Trophoblast cell (in vitro differentiated cells and primary cell): Measurements from ENCODE around the gene CYP27C1.

Source experiments
- DNase-seq, 2 donors: peaks; one replicate each; pipeline ENCODE4 v3.0.0-alpha.2; 2016
- H2AFZ ChIP-seq: 2 replicates; pipeline ENCODE4 v1.6.1; 2013; ENCODE audit warnings: low read length, moderate library complexity, mild to moderate bottlenecking; ENCODE audit not compliant: insufficient read depth, poor library complexity
- H2AK5ac ChIP-seq: 2 replicates; pipeline ENCODE4 v1.6.1; 2013; ENCODE audit warnings: mild to moderate bottlenecking, low read length
- H2BK120ac ChIP-seq: 2 replicates; pipeline ENCODE4 v1.6.1; 2013; ENCODE audit warnings: low read length, mild to moderate bottlenecking, moderate library complexity; ENCODE audit not compliant: insufficient read depth, poor library complexity
- H2BK12ac ChIP-seq: 2 replicates; pipeline ENCODE4 v1.6.1; 2013; ENCODE audit warnings: mild to moderate bottlenecking, low read length, moderate library complexity
- H2BK5ac ChIP-seq: 2 replicates; pipeline ENCODE4 v1.6.1; 2013; ENCODE audit warnings: low read length, low read depth, moderate library complexity, mild to moderate bottlenecking; ENCODE audit not compliant: poor library complexity
- H3K14ac ChIP-seq: 2 replicates; pipeline ENCODE4 v1.6.1; 2013; ENCODE audit warnings: mild to moderate bottlenecking, low read length
- H3K18ac ChIP-seq: 2 replicates; pipeline ENCODE4 v1.6.1; 2013; ENCODE audit warnings: mild to moderate bottlenecking, low read length
- H3K23ac ChIP-seq: 2 replicates; pipeline ENCODE4 v1.6.1; 2013; ENCODE audit warnings: low read length
- H3K27ac ChIP-seq: 2 replicates; pipeline ENCODE4 v1.5.1; 2013; ENCODE audit warnings: low read depth, mild to moderate bottlenecking, inconsistent platforms, low read length, moderate library complexity
- H3K27me3 ChIP-seq: 2 replicates; pipeline ENCODE4 v1.6.1; 2013; ENCODE audit warnings: inconsistent platforms, mild to moderate bottlenecking, low read length, moderate library complexity; ENCODE audit not compliant: insufficient read depth
- H3K36me3 ChIP-seq, 2 experiments: 1 replicate in 1 of 2; 2 replicates in 1 of 2; pipeline ENCODE4 v1.6.1; 2013; ENCODE audit warnings: low read length in 2 of 2, mild to moderate bottlenecking in 2 of 2, moderate library complexity in 1 of 2; ENCODE audit not compliant: insufficient read depth in 2 of 2, control insufficient read depth in 1 of 2
- H3K4ac ChIP-seq: 2 replicates; pipeline ENCODE4 v1.6.1; 2013; ENCODE audit warnings: low read depth, mild to moderate bottlenecking, low read length, moderate library complexity
- H3K4me1 ChIP-seq, 2 experiments: 1 replicate in 1 of 2; 2 replicates in 1 of 2; pipeline ENCODE4 v1.6.1; 2013; ENCODE audit warnings: low read length in 2 of 2, mild to moderate bottlenecking in 2 of 2, moderate library complexity in 1 of 2; ENCODE audit not compliant: insufficient read depth in 2 of 2, control insufficient read depth in 1 of 2
- H3K4me2 ChIP-seq: 2 replicates; pipeline ENCODE4 v1.6.1; 2013; ENCODE audit warnings: inconsistent platforms, mild to moderate bottlenecking, low read length, moderate library complexity
- H3K4me3 ChIP-seq: 2 replicates; pipeline ENCODE4 v1.5.1; 2013; ENCODE audit warnings: mild to moderate bottlenecking, low read depth, low read length, inconsistent platforms
- H3K79me1 ChIP-seq: one replicate; pipeline ENCODE4 v1.6.1; 2013; ENCODE audit warnings: low read length
- H3K79me2 ChIP-seq: 2 replicates; pipeline ENCODE4 v1.6.1; 2013; ENCODE audit warnings: low read length, mild to moderate bottlenecking; ENCODE audit not compliant: control insufficient read depth, insufficient read depth, poor library complexity
- H3K9ac ChIP-seq: 2 replicates; pipeline ENCODE4 v1.6.1; 2013; ENCODE audit warnings: mild to moderate bottlenecking, low read length
- H3K9me3 ChIP-seq: 2 replicates; pipeline ENCODE4 v1.6.1; 2013; ENCODE audit warnings: low read depth, mild to moderate bottlenecking, control low read depth, inconsistent platforms, low read length; ENCODE audit not compliant: insufficient read depth
- H4K12ac ChIP-seq: 2 replicates; pipeline ENCODE4 v1.6.1; 2013; ENCODE audit warnings: low read depth, mild to moderate bottlenecking, low read length, moderate library complexity
- H4K8ac ChIP-seq: 2 replicates; pipeline ENCODE4 v1.6.1; 2013; ENCODE audit warnings: low read depth, mild to moderate bottlenecking, low read length, moderate library complexity
- H4K91ac ChIP-seq: one replicate; pipeline ENCODE4 v1.6.1; 2013; ENCODE audit warnings: low read depth, mild to moderate bottlenecking, low read length, moderate library complexity
- WGBS: extraction: QIAGEN DNeasy Blood & Tissue Kit; methylation state at CpG from one replicate; pipeline ENCODE4 v1.1.7; 2013; ENCODE audit warnings: missing lambda C conversion rate; ENCODE audit not compliant: insufficient read length, insufficient coverage; ENCODE audit errors: extremely low coverage; 5-methylcytosine and 5-hydroxymethylcytosine counted together

The CYP27C1 gene

GRCh38 chr2:127169066-127169660 is 50.9 kb downstream of the CYP27C1 start:
- H3K4me2 ChIP-seq = no peak overlapping the region
- H3K27ac ChIP-seq = no peak overlapping the region
- H3K23ac ChIP-seq = no peak overlapping the region
- H3K79me1 ChIP-seq = no peaks in the 10 kb centered on the region
- no CpG with 5 or more reads among the region's 15 CpGs for WGBS
- no peak overlapping the region for H3K14ac ChIP-seq
- H4K91ac ChIP-seq = no peak overlapping the region
- no peaks in the 10 kb centered on the region for H3K9me3 ChIP-seq
- no peak overlapping the region for H4K8ac ChIP-seq
- no peak overlapping the region for H2BK5ac ChIP-seq
- H2AK5ac ChIP-seq = no peak overlapping the region
- H3K36me3 ChIP-seq = no peaks in the 10 kb centered on the region
- H4K12ac ChIP-seq = no peak overlapping the region
- no peak for DNase-seq
- no peak overlapping the region for H3K4me3 ChIP-seq
- no peak overlapping the region for H3K4ac ChIP-seq
- H3K79me2 ChIP-seq = no peaks in the 10 kb centered on the region
- H3K9ac ChIP-seq = no peak overlapping the region
- no peak overlapping the region for H2BK12ac ChIP-seq
- no peak overlapping the region for H3K18ac ChIP-seq
- H2AFZ ChIP-seq = no peak overlapping the region
- H3K4me1 ChIP-seq = peaks cover 6 to 10% of the 10 kb centered on the region in 2 experiments
- H2BK120ac ChIP-seq = no peak overlapping the region
- H3K27me3 ChIP-seq = no peaks in the 10 kb centered on the region

- H4K8ac ChIP-seq = no peak overlapping the region
- H3K79me2 ChIP-seq = no peaks in the 10 kb centered on the region
- H3K4me3 ChIP-seq = no peak overlapping the region
- peaks cover 3% of the 10 kb centered on the region for H3K9me3 ChIP-seq
- H3K4me2 ChIP-seq = no peak overlapping the region
- no peak overlapping the region for H2BK12ac ChIP-seq
- H3K4ac ChIP-seq = no peak overlapping the region
- H3K4me1 ChIP-seq = peaks cover 6 to 10% of the 10 kb centered on the region in 2 experiments
- no CpG with 5 or more reads among the region's 12 CpGs for WGBS
- no peaks in the 10 kb centered on the region for H3K36me3 ChIP-seq
- no peak overlapping the region for H2AFZ ChIP-seq
- no peak overlapping the region for H3K23ac ChIP-seq
- H2AK5ac ChIP-seq = no peak overlapping the region
- H4K91ac ChIP-seq = no peak overlapping the region
- no peak overlapping the region for H3K9ac ChIP-seq
- H2BK120ac ChIP-seq = no peak overlapping the region
- H3K27ac ChIP-seq = no peak overlapping the region
- H3K14ac ChIP-seq = no peak overlapping the region
- no peak overlapping the region for H2BK5ac ChIP-seq
- H4K12ac ChIP-seq = no peak overlapping the region
- H3K18ac ChIP-seq = no peak overlapping the region
- no peaks in the 10 kb centered on the region for H3K79me1 ChIP-seq
- H3K27me3 ChIP-seq = no peaks in the 10 kb centered on the region
- DNase-seq = no peak
These were observed 53.8 kb downstream of the CYP27C1 start for GRCh38 chr2:127166231-127166860.

GRCh38 chr2:127165539-127165935 is 54.6 kb downstream of the CYP27C1 start:
- H3K4ac ChIP-seq = no peak overlapping the region
- no peaks in the 10 kb centered on the region for H3K79me2 ChIP-seq
- H3K4me3 ChIP-seq = no peak overlapping the region
- H3K79me1 ChIP-seq = no peaks in the 10 kb centered on the region
- H3K27me3 ChIP-seq = no peaks in the 10 kb centered on the region
- no peak overlapping the region for H3K14ac ChIP-seq
- H3K4me1 ChIP-seq = peaks cover 3 to 6% of the 10 kb centered on the region in 2 experiments
- H2BK5ac ChIP-seq = no peak overlapping the region
- WGBS = no CpG with 5 or more reads among the region's 3 CpGs
- H4K91ac ChIP-seq = no peak overlapping the region
- H4K12ac ChIP-seq = no peak overlapping the region
- no peak for DNase-seq
- H2AK5ac ChIP-seq = no peak overlapping the region
- H3K4me2 ChIP-seq = no peak overlapping the region
- no peaks in the 10 kb centered on the region for H3K36me3 ChIP-seq
- no peak overlapping the region for H2BK120ac ChIP-seq
- H2BK12ac ChIP-seq = no peak overlapping the region
- no peak overlapping the region for H3K23ac ChIP-seq
- H3K27ac ChIP-seq = no peak overlapping the region
- H3K9me3 ChIP-seq = peaks cover 3% of the 10 kb centered on the region
- no peak overlapping the region for H2AFZ ChIP-seq
- no peak overlapping the region for H4K8ac ChIP-seq
- H3K9ac ChIP-seq = no peak overlapping the region
- no peak overlapping the region for H3K18ac ChIP-seq

- Histone ChIP-seq H3K9me3 (peaks cover 3% of the 10 kb centered on the region), H3K79me1 (no peaks in the 10 kb centered on the region), H3K27me3 (no peaks in the 10 kb centered on the region), H2AK5ac (no peak overlapping the region), H3K79me2 (no peaks in the 10 kb centered on the region), H4K12ac (no peak overlapping the region), H3K4me1 (peaks cover 0 to under 1% of the 10 kb centered on the region in 2 experiments), H3K23ac (no peak overlapping the region), H2BK120ac (no peak overlapping the region), H4K91ac (no peak overlapping the region), H3K18ac (no peak overlapping the region), H3K4ac (no peak overlapping the region), H3K27ac (no peak overlapping the region), H3K14ac (no peak overlapping the region), H3K36me3 (no peaks in the 10 kb centered on the region), H3K4me2 (no peak overlapping the region), H2AFZ (no peak overlapping the region), H4K8ac (no peak overlapping the region), H2BK5ac (no peak overlapping the region), H2BK12ac (no peak overlapping the region), H3K4me3 (no peak overlapping the region), H3K9ac (no peak overlapping the region)
- DNase-seq = no peak
- no CpG with 5 or more reads among the region's 11 CpGs for WGBS
These were observed 55.1 kb downstream of the CYP27C1 start for GRCh38 chr2:127164761-127165538.
